Muscle of back (tissue), 11 donors: Measurements from ENCODE around the gene MRPS25. TPM values are rescaled to one million over a fixed set of nuclear protein-coding genes. Genes with fewer than 3 reads are reported as not detected.

Experiments used
- DNase-seq, 3 donors: peaks; one replicate each; pipeline versions ENCODE4 v3.0.0 to v3.0.0-alpha.2; 2013
- polyA plus RNA-seq, 10 donors: library from polyadenylated mRNA; unstranded; fragments of 120-200 nt; gene quantifications; one replicate each; pipeline ENCODE4 v1.2.1, GENCODE V29; 2013; ENCODE audit not compliant: insufficient read length in 10 of 10

The MRPS25 gene
- polyA plus RNA-seq, 10 donors = 34.6 to 61.7 (median 42.8) TPM

DNA sequence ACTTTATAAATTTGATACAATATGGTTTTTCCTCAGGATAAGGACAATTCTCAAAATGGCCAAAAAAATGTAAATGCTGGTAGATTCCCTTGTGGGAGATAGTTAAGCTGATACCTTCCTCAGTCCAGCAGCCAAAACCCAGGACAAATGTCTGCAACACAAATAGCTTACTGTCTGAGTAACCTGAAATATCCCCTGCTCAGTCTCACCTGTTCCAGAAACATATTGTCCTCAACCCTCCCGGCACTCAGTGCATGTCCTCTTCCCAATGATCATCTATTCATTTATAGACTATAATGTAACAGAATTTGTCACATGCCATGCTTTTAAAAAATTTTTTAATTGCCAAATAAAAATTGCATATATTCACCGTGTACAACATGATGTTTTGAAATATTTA is 21.6 kb upstream of the MRPS25 start:
- DNase-seq = no peak

DNA sequence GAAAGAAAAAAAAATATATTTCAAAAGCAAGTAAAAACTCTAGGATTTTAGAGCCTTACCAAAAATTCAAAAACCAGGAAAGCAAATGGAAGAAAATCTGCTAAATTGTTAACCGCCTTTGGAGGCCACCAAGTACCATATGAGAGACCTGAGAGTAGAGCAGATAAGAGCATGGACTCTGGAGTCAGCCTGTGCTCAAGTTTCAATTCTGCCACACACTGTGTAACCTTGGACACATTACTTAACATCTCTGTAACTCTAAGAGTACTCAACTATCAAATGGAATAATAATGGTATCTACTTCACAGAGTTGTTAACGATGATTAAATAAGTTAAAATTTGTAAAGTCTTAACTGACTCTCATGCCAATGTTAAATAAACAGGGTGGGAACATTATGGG is 21.1 kb upstream of the MRPS25 start:
- DNase-seq = no peak

- DNase-seq = no peak
These were observed 18.1 kb upstream of the MRPS25 start for GRCh38 chr3:15083252-15083651.

GRCh38 chr3:15081960-15082664 is 17.0 kb upstream of the MRPS25 start:
- DNase-seq = no peak

DNA sequence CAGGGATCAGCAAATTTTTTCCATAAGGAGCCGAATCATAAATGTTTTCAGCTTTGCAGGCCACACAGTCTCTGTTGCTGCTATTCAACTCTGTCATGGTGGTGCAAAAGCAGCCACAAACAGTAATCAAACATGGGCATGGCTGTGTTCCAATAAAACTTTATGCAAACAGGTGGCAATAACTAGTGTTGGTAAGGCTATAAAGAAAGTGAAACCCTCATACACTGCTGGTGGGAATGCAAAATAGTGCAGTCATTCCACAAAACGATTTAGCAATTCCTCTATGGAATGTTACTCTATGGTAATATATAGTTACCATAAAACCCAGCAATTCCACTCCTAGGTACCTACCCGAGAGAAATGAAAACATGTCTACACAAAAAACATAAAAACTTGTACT is 14.0 kb upstream of the MRPS25 start:
- DNase-seq = no peak

GRCh38 chr3:15074500-15074899 is 9.4 kb upstream of the MRPS25 start:
- DNase-seq = no peak

- DNase-seq = no peak
These were observed 6.6 kb upstream of the MRPS25 start for GRCh38 chr3:15071699-15072098.

- no peak for DNase-seq
These were observed 4.3 kb upstream of the MRPS25 start for GRCh38 chr3:15069441-15069840.

DNA sequence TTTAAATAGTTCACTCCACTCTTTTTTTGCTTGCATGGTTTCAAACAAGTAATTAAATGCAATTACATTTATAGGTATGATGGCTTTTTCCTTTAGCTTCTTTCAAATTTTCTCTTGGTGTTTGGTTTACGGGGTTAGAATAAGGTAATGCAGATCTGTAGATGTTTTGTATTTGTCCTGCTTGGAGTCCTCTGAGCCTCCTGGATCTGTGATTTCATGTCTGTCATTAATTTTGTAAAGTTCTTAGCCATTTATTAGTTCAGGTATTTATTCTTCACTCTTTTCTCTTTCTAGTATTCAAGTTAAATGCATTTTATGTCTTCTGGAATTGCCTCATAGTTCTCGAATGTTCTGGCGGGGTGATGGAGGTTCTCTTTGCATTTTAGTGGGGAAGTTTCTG is 1.4 kb upstream of the MRPS25 start:
- no peak for DNase-seq

- DNase-seq = peak in 1 of 3 donors; percentile 2
These were observed 464 bp upstream of the MRPS25 start for GRCh38 chr3:15065550-15066007.

DNA sequence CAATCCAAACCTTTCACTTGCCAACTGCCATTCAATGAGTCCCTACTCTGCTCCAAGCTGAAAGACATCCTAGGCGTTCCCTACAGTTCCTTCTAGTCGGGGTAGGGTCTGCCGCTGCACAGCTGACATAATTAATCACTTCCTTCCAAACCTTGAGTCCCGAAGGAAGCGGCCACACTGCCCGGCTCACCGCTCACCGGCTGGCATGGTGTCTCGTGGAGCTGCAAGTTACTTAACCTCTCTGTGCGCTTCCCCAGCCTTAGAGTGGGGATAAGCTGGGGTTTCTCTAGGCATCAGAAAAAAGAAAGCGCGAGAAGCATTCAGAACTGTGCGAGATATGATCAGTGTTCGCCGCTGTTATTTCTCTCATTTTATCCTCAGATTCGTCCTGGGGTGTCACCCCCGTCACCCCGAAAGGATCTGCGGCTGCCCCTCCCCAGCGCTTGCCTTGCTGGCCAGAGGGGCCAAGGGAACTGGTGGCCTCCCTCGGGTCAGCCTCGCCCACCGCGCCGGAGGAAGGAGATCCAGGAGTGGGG is 748 bp downstream of the MRPS25 start:
- peak in 2 of 3 donors; percentile 12 to 52 for DNase-seq

- no peak for DNase-seq
These were observed 1.3 kb downstream of the MRPS25 start for GRCh38 chr3:15063656-15064286.

GRCh38 chr3:15063238-15063637 is 1.9 kb downstream of the MRPS25 start:
- no peak for DNase-seq

GRCh38 chr3:15060029-15060428 is 5.1 kb downstream of the MRPS25 start:
- DNase-seq = no peak

DNA sequence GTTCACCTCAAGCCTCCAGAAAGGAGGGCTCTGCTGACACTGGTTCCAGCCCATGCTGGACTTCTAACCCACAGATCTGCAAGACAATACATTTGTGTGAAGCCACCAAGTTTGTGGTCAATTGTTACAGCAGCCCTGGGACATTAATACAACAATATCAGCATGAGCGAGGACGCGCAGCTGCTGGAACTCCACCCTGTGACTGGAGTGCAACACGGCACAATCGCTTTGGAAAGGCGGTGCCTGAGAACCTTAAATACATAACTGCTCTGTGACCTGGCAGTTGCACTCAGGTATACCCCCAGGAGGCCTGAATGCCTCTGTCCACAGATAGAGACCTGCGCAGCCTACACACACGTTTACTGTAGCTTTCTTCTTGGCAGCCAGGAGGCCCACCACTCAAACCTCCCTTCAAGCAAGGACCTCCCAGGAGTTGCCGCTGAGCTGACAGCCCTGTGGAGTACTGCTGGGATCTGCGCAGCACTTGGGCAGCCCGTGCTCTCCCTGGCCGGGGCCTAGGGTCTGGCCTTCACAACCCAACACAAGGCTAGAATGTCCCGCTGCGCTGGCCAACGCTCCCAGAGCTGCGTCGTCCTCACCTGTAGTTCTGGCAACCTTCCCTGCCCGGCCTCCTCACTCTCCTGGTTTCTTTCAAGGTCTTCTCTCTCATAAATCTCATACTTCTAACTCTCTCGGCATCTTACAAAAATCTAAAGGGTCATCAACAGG is 8.3 kb downstream of the MRPS25 start:
- DNase-seq = no peak

GRCh38 chr3:15055019-15055557 is 10.0 kb downstream of the MRPS25 start:
- DNase-seq = no peak

- no peak for DNase-seq
These were observed 11.6 kb downstream of the MRPS25 start for GRCh38 chr3:15053541-15053940.

- no peak for DNase-seq
These were observed 12.5 kb downstream of the MRPS25 start for GRCh38 chr3:15052335-15053242.

DNA sequence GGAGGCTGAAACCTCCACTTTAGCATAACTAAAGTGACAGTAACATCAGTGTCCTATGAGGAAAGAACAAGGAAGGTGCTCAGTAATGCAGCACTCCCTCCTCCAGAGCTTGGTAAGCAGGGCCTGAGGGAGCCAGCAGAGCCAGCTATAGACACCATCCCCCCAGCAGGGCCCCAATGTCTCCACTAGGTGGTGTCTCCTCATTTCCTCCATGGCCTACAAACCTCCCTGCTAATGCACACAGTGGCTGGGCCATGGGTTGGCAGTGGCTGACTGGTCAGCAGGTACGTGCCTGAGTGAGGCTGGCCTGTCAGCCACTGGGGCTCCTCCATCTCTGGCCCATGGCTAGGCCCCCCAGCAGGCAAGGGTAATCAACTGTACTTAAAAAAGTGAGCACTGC is 13.6 kb downstream of the MRPS25 start:
- no peak for DNase-seq

DNA sequence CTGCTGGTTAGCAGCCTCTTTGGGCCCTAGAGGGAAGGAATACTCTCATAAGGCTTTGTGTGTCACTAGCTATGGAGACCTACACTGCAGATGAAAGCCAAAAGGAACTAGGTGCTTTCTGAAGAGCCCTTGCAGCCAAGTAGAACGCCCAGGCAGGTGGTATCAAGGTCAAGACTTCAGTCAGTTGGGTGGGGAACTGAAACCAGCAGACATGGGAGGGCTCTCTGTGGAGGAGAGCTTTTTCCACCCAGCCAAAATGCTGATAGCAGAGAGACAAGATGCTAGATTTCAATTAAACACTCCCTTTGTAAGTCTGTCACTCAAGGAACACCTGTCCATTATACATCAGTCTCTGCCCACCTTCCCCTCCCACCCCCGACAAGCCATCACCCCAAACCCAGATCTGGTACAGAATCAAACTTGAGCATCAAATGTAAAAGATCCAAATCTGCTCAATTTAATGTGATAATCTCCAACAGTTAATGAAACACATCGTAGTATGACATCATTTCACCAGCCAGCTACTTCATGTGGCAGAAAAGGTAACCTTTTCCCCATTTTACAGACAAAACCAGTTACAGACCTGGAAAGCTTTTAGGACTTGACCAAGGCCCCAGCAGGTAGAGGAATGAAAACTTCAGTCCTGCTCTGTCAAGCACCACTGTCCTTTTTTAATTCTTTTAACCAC is 14.6 kb downstream of the MRPS25 start:
- DNase-seq = no peak

DNA sequence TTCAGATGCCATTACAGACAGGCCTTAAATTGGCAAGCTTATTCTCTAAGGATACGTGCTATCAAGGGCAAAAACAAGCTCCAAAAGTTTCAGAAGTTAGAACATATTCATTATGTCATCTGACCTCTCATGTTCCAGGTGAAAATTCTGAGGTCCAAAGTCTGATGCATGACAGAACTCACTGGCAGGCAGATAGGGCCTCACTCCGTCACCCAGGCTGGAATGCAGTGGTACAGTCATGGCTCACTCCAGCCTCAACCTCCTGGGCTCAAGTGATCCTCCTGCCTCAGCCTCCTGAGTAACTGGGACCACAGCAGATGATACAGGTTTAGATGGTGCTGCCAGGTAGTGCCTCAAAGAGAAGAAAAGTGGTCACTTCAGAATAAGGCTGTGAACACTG is 15.5 kb downstream of the MRPS25 start:
- no peak for DNase-seq
